T47D (cell line): Measurements from ENCODE around the gene WNT7A.
"Not testable (repeated sequence)": the region's sequence is repeated elsewhere in the genome, so short reads cannot be mapped to it uniquely, and the experiment has no call there.

Experiments
- DNase-seq, 2 experiments: peaks; one replicate each; pipeline versions ENCODE4 v3.0.0 to v3.0.0-alpha.2; 2011 to 2012; ENCODE audit warnings: low read depth in 1 of 2, low spot score in 1 of 2
- JUND ChIP-seq: IDR thresholded peaks from 2 replicates; pipeline ENCODE4 v1.6.1; 2012; ENCODE audit warnings: low read depth
- in situ Hi-C: cut with HindIII; loops from 2 replicates; pipeline ENCODE4 v1.10.0; 2016; ENCODE audit warnings: low sequenced_read_pairs, low pct_unique_long_range_greater_than_20kb

Gene WNT7A

DNA sequence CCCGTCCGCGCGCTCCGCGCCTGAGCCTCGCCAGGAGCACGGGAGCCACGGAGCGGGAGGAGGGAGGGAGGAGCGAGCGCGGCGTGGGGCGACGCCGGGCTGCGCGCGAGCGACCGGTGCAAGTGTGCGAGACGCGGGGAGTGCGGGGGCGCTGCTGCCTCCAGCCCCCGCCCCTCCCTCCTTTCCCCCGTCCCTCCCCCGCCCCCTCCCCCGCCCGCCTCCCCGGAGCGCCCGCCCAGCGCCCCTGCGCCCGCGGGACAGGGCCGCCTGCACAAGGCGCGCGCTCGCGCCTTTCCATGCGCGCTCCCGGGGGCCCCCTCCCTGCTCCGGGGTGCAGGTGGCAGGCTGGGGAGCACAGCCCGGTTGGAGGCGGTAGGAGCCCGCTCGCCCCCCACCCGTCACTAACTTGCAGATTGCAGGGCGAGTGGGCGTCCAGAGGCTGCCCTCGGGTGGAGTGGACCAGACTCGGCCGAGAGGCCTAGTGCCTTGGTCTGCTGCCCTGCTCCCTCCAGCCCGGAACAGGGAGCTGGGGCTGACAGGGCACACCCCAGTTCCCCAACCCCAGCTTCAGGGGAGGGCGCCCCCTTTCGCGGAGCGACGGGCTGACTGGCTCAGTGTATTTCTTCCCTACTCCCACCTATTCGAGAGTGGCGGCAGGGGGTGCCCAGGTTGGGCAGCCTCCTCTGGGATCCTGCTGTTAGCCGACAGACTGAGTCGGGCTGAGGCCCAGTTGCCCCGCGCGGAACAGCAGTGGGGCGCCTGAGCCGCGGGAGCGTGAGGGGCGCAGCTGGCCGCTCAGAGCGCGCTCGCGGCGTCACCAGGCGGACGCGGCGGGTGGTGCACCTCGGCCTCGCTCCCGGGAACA, at the start of gene WNT7A:
Gene WNT7A (minus strand): TSS at position 126 of the 865 bp plus-strand sequence. CDS start 255 bp downstream, outside the sequence.
- TF ChIP-seq JUND, result no peak
- no peak for DNase-seq
- in situ Hi-C loops, result no loop called here

- in situ Hi-C loops, DNase-seq: not testable (repeated sequence)
Measured at GRCh38 chr3:13928741-13929140, 48.9 kb upstream of the WNT7A start.

DNA sequence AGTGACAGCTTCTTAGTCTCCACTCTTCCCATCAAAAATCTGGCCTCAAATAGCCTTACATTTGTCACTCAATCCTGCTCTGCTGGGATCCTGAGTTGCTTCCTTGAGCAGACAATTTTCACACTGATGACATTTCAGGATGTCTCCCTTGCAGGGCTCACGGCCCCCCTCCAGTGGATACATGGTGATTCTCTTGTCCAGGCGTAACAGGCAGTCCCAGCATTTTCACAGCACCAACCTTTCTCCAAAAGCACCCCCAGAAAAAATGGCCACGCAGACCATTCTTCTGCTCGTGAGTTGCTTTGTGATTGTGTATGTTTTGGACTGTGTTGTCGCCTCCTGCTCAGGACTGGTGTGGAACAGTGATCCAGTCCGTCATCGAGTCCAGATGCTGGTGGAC, 47.4 kb upstream of the WNT7A start:
- peak; percentile 51 to 56 for DNase-seq
- in situ Hi-C loops, result no loop called here
- TF ChIP-seq JUND, result no peak

- in situ Hi-C loops, result no loop called here
- TF ChIP-seq JUND, result no peak
- DNase-seq, result no peak
Measured at GRCh38 chr3:13916375-13916774, 36.5 kb upstream of the WNT7A start.

DNA sequence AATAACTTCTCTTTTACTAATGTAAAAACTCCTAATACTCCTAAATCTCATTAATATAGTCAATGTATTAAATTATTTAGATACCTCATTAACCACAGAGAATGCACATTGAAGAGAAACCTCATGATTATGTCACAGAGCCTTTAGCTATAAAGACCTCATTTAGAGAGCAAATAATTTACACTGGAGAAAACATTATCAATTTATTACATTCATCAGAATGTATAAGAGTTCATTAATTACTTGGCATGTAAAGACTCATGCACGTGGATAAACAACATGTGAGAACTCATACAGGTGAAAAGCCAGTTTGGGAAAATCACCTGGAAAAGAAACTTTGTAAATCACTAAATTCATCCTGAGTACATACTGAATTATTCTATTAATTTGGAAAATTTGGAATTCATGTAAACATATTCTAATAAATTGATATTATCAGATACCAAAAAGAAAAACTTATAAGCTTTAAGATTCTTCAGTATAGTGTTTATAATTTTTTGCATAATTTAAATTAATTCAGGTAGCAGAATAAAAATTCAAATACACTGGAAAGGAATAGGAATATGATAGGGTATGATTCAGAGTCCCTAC, 22.9 kb upstream of the WNT7A start:
- TF ChIP-seq JUND, result no peak
- DNase-seq, result no peak
- in situ Hi-C loops, result no loop called here

GRCh38 chr3:13901935-13902584, 22.2 kb upstream of the WNT7A start:
- DNase-seq, result no peak
- in situ Hi-C loops, result no loop called here
- TF ChIP-seq JUND, result no peak

DNA sequence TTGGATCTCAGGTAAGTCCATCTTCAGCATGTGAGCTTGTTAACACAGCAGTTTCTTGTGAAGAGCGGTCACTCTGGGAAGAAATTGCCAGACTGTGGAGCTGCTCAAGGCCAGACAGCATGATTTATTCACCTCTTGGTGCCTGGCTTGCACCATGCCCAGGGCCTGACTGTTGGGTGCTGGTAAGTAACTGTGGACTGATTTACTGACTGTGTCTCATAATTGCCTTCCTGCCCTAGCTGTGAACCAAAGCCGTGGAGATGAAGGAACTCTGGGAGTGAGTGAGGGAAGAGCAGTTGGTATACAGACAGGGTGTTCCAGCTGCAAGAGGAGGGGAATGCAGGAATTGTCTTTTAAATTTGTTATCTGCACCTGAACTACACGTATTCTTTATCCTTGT, 18.5 kb upstream of the WNT7A start:
- in situ Hi-C loops, result no loop called here
- DNase-seq, result no peak
- TF ChIP-seq JUND, result no peak

DNA sequence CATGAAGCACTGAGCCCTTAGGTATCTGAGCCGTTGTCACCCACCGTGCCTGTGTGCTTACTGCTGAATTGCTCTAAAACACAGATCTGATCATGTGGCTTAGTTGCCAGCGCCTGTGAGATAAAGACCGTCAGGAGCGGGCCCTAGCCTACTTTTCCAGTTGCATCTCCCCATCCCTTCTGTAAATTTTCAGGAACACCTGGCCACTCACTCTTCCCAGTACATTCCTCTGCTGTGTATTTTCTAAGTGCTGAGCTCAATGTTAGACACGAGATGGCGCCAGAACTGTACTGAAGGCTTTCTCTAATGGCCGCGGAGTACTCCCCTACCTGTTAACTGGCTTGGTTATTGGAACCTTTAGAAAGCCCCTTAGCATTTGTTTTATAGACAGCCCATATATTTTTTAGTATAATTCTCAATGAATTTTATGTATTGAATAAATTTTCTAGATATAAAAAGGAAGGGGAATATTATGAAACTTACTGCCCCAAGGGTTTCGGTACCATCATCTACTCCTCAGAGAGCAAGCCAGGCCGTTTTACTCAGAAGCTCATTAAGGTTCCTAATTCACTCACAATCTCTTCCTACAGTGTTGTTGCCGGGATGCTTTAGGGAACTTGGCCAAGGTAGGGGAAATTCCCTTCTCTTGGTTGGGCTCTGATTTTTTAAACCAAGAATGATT, 16.7 kb upstream of the WNT7A start:
- TF ChIP-seq JUND, result no peak
- in situ Hi-C loops, result no loop called here
- peak; percentile 68 to 91 for DNase-seq

DNA sequence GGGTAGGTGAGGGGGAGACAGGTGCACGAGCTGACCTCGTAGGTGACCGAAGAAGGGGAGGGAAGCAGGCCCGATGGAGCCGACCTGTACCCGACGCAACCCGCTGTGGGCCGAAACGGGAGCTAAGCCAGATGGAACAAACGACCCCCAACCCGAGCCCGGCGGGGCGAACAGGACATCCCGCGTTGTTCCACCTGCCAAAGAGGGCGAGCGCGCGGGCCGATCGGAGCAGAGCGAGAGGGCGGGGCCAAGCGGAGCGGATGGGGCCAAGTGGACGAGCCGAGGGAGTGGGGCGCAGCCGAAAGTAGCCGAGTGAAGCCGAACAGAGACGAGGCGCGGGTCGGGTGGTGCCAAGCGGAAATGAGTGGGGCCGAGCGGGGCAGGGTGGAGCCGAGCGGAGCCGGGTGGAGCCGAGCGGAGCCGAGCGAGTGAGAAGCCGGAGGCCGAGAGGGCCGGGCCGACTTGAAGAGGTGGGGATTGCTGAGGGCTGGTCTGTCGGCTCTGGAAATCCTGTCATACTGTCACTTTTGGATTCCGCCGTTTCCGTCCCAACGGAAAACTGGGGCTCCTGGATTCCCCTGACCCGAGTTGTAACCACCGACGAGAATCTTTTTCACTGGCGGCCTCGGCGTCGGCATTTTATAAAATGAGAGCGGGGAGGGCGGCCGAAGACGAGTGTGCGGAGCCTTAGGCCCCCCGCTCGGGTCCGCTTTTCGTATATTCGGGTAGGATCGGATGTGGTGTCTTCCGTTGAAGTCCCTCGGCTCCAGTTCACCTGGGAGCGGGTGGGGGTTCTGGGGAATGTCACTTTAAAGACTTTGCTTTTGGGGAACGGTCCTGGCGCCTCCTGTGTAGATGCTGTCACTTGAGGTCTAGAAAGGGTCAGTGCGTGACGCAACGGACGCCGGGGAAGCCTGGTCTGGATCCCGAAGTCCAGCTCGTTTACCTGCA, 15.6 kb upstream of the WNT7A start:
- in situ Hi-C loops, result no loop called here
- TF ChIP-seq JUND, result no peak
- DNase-seq, result peak; percentile 92 to 97

DNA sequence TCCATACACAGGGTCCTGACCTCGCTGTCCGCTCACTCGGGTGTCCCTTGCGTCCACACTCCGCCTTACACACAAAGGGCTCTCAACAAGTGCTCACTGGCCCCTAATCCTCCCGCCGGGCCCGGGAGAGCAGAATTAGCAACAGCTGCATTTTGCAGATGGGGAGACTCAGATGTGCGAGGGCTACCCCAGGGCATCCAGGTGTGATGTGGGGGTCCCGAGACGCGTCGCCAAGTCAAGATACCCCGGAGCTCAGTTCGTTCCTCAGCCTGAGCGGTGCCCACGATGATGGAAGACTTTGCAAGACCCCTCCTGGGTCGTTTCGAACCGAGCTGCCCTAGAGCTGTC, 14.9 kb upstream of the WNT7A start:
- in situ Hi-C loops, result no loop called here
- no peak for DNase-seq
- TF ChIP-seq JUND, result no peak

DNA sequence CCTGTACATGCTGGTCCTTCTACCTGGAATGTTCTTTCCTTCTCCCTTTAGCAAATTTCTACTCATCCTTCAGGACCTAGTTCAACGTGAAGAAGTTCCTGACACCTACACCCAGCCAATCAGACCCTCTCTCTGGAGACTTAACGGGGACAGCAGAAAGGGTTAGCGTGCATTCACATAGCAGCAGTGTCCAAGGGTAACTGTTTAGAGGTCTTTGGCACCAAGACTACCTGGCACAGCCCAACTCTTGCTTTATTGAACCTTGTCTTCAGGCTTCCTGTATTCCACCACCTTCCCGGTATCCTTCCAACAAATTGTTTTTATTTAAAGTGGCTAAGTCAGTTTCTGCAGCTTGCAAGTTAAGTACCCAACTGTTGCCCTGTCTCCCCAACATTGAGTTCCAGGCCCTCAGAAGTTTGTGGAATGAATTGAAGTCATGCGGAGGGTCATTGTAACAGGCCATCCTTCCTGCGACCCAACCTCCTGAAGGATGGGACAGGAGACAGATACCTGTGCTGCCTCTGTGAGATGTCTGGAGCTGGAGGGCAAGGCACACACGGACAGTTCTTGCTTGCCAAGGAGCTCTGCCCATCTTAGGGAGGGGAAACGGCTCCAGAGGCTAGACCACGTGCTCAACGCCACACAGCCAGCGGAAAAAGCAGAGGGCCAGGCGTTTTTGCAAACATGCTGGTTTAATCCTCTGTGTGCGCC, 14.4 kb upstream of the WNT7A start:
- TF ChIP-seq JUND, result no peak
- in situ Hi-C loops, result no loop called here
- DNase-seq, result no peak
